Keratinocyte (primary cell): Measurements from ENCODE around the gene CDK14. TPM values are rescaled to one million over a fixed set of nuclear protein-coding genes. Genes with fewer than 3 reads are reported as not detected.

Experiments
- DNase-seq: peaks from one replicate; pipeline ENCODE4 v3.0.0-alpha.2; 2011; ENCODE audit warnings: low read depth, missing footprints, low spot score
- FAIRE-seq: peaks from 2 replicates; lab custom pipeline; 2011; peaks lifted over from hg19 to GRCh38; lab: Jason Lieb, UNC
- H2AFZ ChIP-seq: 2 replicates; pipeline ENCODE4 v1.6.0; 2012; ENCODE audit warnings: low read length, control low read depth, inconsistent platforms; ENCODE audit not compliant: control insufficient read depth
- H3K27ac ChIP-seq: 2 replicates; pipeline ENCODE4 v1.5.1; 2011; ENCODE audit warnings: low read length; ENCODE audit not compliant: control insufficient read depth, insufficient read depth
- H3K27me3 ChIP-seq: 3 replicates; pipeline ENCODE4 v1.6.0; 2011; ENCODE audit warnings: low read length; ENCODE audit not compliant: control insufficient read depth, insufficient read depth; ENCODE audit errors: extremely low read depth
- H3K36me3 ChIP-seq, 2 experiments: 2 replicates in 1 of 2; 3 replicates in 1 of 2; pipeline ENCODE4 v1.5.1; 2011; ENCODE audit warnings: low read length in 2 of 2, mild to moderate bottlenecking in 1 of 2; ENCODE audit not compliant: control insufficient read depth in 2 of 2, insufficient read depth in 2 of 2; ENCODE audit errors: extremely low read depth in 1 of 2
- H3K4me1 ChIP-seq: 3 replicates; pipeline ENCODE4 v1.5.1; 2011; ENCODE audit warnings: low read length; ENCODE audit not compliant: control insufficient read depth, insufficient read depth; ENCODE audit errors: extremely low read depth
- H3K4me2 ChIP-seq: 3 replicates; pipeline ENCODE4 v1.6.0; 2011; ENCODE audit warnings: low read depth, low read length; ENCODE audit not compliant: control insufficient read depth, insufficient read depth; ENCODE audit errors: extremely low read depth
- H3K4me3 ChIP-seq, 3 experiments: fragments of 200-600 bp in 1 of 3; sonication (generic) in 1 of 3; 2 replicates in 2 of 3; 3 replicates in 1 of 3; pipeline ENCODE4 v1.5.1; 2011 to 2016; ENCODE audit warnings: low read length in 3 of 3, mild to moderate bottlenecking in 3 of 3, control low read depth in 2 of 3, inconsistent platforms in 1 of 3, low read depth in 1 of 3, mixed read lengths in 1 of 3, mixed run types in 1 of 3, moderate library complexity in 1 of 3; ENCODE audit not compliant: control insufficient read depth in 2 of 3, insufficient read depth in 2 of 3; ENCODE audit errors: extremely low read depth in 1 of 3
- H3K79me2 ChIP-seq: 2 replicates; pipeline ENCODE4 v1.6.0; 2012; ENCODE audit warnings: low read length; ENCODE audit not compliant: control insufficient read depth, insufficient read depth
- H3K9ac ChIP-seq: 3 replicates; pipeline ENCODE4 v1.6.0; 2011; ENCODE audit warnings: low read length; ENCODE audit not compliant: control insufficient read depth, insufficient read depth; ENCODE audit errors: extremely low read depth
- H3K9me1 ChIP-seq: 3 replicates; pipeline ENCODE4 v1.6.0; 2011; ENCODE audit warnings: low read length; ENCODE audit not compliant: control insufficient read depth, insufficient read depth; ENCODE audit errors: extremely low read depth
- H3K9me3 ChIP-seq: 2 replicates; pipeline ENCODE4 v1.5.1; 2012; ENCODE audit warnings: low read depth, low read length; ENCODE audit not compliant: control insufficient read depth
- H4K20me1 ChIP-seq: 3 replicates; pipeline ENCODE4 v1.6.0; 2011; ENCODE audit warnings: low read length; ENCODE audit not compliant: control insufficient read depth, insufficient read depth; ENCODE audit errors: extremely low read depth
- EZH2 ChIP-seq: IDR thresholded peaks from one replicate; pipeline ENCODE4 v1.6.1; 2012; ENCODE audit warnings: inconsistent platforms, mild to moderate bottlenecking, low read length, moderate library complexity
- dilution Hi-C: fragments of 300-500 bp; cut with MboI; formaldehyde crosslinking; loops from one replicate; pipeline ENCODE4 v1.7.0; 2020; ENCODE audit warnings: low sequenced_read_pairs; ENCODE audit not compliant: extremely low pct_ligation_motif_present
- polyA plus RNA-seq, 5 experiments: library from polyadenylated mRNA; depleted of rRNA in 3 of 5; stranded (reverse) in 3 of 5; stranded (forward) in 1 of 5; unstranded in 1 of 5; fragments of >200 nt; gene quantifications; 1 replicate in 1 of 5; 2 replicates in 3 of 5; 3 replicates in 1 of 5; pipeline versions ENCODE4 v1.2.1 to v1.2.3, GENCODE V29; 2011 to 2012; ENCODE audit warnings: missing spikeins in 2 of 5, low read depth in 1 of 5, low replicate concordance in 1 of 5
- TF ChIP-seq, protein P1 (sequence below), 3 experiments: IDR thresholded peaks in 1 of 3; conservative IDR thresholded peaks in 1 of 3; optimal IDR thresholded peaks in 1 of 3; 2 replicates in 2 of 3; 3 replicates in 1 of 3; pipeline versions ENCODE3 to v1.5.1; 2011; ENCODE audit warnings: low read length in 3 of 3, mild to moderate bottlenecking in 3 of 3, moderate library complexity in 2 of 3, control low read depth in 1 of 3, inconsistent platforms in 1 of 3; ENCODE audit not compliant: insufficient read depth in 2 of 3; ENCODE audit errors: extremely low read depth in 1 of 3

Gene CDK14
- polyA plus RNA-seq, 1 donor (not counting 4 experiments of a cell fraction or from before 2014, with no cell fraction given), result 4.0 TPM

DNA sequence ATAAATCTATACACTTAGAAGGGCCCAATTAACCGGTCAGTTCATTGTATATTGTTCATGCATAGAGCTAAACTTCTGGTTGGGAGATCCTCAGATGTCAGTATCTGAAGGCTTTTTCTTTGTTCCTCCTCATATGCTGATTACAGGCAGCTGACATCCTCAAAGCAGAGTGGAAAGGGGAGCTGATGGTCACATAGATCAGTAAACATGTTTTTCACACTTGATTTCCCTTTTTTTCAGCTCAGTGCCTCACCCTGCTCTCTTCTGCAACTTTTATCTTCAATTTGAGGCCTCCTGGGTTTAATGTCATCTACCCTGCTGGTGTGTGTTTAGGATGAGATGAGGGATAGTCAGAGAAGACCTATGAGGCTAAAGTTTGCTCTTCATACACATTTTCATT lies 370.2 kb downstream of the CDK14 start:
- no peak overlapping the region for H3K9ac ChIP-seq
- H3K27ac ChIP-seq, result no peak overlapping the region
- H3K4me1 ChIP-seq, result no peaks in the 10 kb centered on the region
- H3K9me1 ChIP-seq, result no peaks in the 10 kb centered on the region
- H3K9me3 ChIP-seq, result no peaks in the 10 kb centered on the region
- dilution Hi-C loops, result no loop called here
- H3K4me3 ChIP-seq, result no peak overlapping the region
- no peaks in the 10 kb centered on the region for H4K20me1 ChIP-seq
- no peak for TF ChIP-seq EZH2
- TF ChIP-seq, protein P1, sequence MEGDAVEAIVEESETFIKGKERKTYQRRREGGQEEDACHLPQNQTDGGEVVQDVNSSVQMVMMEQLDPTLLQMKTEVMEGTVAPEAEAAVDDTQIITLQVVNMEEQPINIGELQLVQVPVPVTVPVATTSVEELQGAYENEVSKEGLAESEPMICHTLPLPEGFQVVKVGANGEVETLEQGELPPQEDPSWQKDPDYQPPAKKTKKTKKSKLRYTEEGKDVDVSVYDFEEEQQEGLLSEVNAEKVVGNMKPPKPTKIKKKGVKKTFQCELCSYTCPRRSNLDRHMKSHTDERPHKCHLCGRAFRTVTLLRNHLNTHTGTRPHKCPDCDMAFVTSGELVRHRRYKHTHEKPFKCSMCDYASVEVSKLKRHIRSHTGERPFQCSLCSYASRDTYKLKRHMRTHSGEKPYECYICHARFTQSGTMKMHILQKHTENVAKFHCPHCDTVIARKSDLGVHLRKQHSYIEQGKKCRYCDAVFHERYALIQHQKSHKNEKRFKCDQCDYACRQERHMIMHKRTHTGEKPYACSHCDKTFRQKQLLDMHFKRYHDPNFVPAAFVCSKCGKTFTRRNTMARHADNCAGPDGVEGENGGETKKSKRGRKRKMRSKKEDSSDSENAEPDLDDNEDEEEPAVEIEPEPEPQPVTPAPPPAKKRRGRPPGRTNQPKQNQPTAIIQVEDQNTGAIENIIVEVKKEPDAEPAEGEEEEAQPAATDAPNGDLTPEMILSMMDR (optimal IDR thresholded peaks at IDR 0.05 in 1 of 3, IDR thresholded peaks at IDR 0.05 in 1 of 3, conservative IDR thresholded peaks at IDR 0.05 in 1 of 3; ENCODE audit: extremely low read depth in 1 of 3, insufficient read depth in 2 of 3, low read length in 3 of 3), result no peak
- DNase-seq (no peak), FAIRE-seq (no peak)
- no peaks in the 10 kb centered on the region for H3K36me3 ChIP-seq
- no peak overlapping the region for H3K4me2 ChIP-seq
- no peaks in the 10 kb centered on the region for H3K79me2 ChIP-seq
- no peaks in the 10 kb centered on the region for H3K27me3 ChIP-seq
- H2AFZ ChIP-seq, result no peak overlapping the region

DNA sequence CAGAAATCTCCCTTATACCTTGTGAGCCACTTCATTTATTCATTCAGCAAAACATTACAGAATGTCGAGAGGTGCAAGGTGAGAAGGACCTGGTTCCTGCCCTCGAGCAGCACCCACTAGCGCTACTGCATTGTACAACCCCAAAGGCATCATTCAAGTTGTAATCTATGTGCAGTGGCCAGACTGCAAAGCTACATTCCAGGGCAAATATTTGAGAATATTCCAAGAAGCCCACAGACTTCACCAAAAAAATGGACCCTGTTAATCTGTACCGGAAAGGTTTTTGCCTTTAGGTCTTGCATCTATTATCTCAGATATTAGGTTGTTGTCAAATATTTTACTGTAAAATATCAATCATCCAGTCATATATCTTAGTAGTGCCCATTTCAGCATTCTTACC lies 372.8 kb downstream of the CDK14 start:
- no peak for FAIRE-seq
- Histone ChIP-seq H3K36me3 (no peaks in the 10 kb centered on the region), H3K9ac (no peak overlapping the region), H3K79me2 (no peaks in the 10 kb centered on the region), H3K9me3 (no peaks in the 10 kb centered on the region), H3K4me1 (no peaks in the 10 kb centered on the region), H3K27me3 (no peaks in the 10 kb centered on the region), H3K27ac (no peak overlapping the region), H3K4me3 (no peak overlapping the region), H2AFZ (no peak overlapping the region), H3K4me2 (no peak overlapping the region), H3K9me1 (no peaks in the 10 kb centered on the region), H4K20me1 (no peaks in the 10 kb centered on the region)
- DNase-seq, result no peak
- dilution Hi-C loops, result no loop called here
- TF ChIP-seq, protein P1 (optimal IDR thresholded peaks at IDR 0.05 in 1 of 3, IDR thresholded peaks at IDR 0.05 in 1 of 3, conservative IDR thresholded peaks at IDR 0.05 in 1 of 3; ENCODE audit: extremely low read depth in 1 of 3, insufficient read depth in 2 of 3, low read length in 3 of 3), result no peak
- no peak for TF ChIP-seq EZH2
